Endothelial cell (in vitro differentiated cells): Measurements from ENCODE around the gene PNPO. TPM values are rescaled to one million over a fixed set of nuclear protein-coding genes. Genes with fewer than 3 reads are reported as not detected.

ENCODE experiments used
- DNase-seq: peaks from one replicate; pipeline ENCODE4 v3.0.0; 2021; ENCODE audit warnings: low spot score
- H3K27ac Mint-ChIP-seq: one replicate; pipeline ENCODE4 v1.8.0; 2021; ENCODE audit warnings: mixed read lengths, inconsistent platforms; ENCODE audit not compliant: unreplicated experiment
- H3K27me3 Mint-ChIP-seq: one replicate; pipeline ENCODE4 v1.8.0; 2021; ENCODE audit warnings: mild to moderate bottlenecking, moderate library complexity, mixed read lengths, inconsistent platforms; ENCODE audit not compliant: unreplicated experiment
- H3K36me3 Mint-ChIP-seq: one replicate; pipeline ENCODE4 v1.8.0; 2021; ENCODE audit warnings: mild to moderate bottlenecking, low read depth, mixed read lengths, inconsistent platforms; ENCODE audit not compliant: unreplicated experiment
- H3K4me1 Mint-ChIP-seq: one replicate; pipeline ENCODE4 v1.8.0; 2021; ENCODE audit warnings: mild to moderate bottlenecking, mixed read lengths, inconsistent platforms; ENCODE audit not compliant: unreplicated experiment
- H3K4me3 Mint-ChIP-seq: one replicate; pipeline ENCODE4 v1.8.0; 2021; ENCODE audit warnings: mild to moderate bottlenecking, mixed read lengths, inconsistent platforms; ENCODE audit not compliant: unreplicated experiment
- H3K9me3 Mint-ChIP-seq: one replicate; pipeline ENCODE4 v1.8.0; 2021; ENCODE audit warnings: mixed read lengths, inconsistent platforms; ENCODE audit not compliant: unreplicated experiment
- total RNA-seq: library from RNA; stranded (reverse); fragmentation: NEBNext Ultra II Directional; extraction: Animal tissue kit (Norgen Biotek cat#: 25700); gene quantifications from one replicate; pipeline ENCODE4 v1.2.1, GENCODE V29; 2021; ENCODE audit not compliant: unreplicated experiment
- TF ChIP-seq, protein P1 (sequence below): fragments of 200-600 bp; sonication (generic); IDR thresholded peaks from one replicate; pipeline ENCODE4 v1.5.0; 2021; ENCODE audit warnings: antibody characterized with exemption; ENCODE audit not compliant: unreplicated experiment

Gene PNPO
- total RNA-seq, 1 donor from 2014 or later = 16.4 TPM

DNA sequence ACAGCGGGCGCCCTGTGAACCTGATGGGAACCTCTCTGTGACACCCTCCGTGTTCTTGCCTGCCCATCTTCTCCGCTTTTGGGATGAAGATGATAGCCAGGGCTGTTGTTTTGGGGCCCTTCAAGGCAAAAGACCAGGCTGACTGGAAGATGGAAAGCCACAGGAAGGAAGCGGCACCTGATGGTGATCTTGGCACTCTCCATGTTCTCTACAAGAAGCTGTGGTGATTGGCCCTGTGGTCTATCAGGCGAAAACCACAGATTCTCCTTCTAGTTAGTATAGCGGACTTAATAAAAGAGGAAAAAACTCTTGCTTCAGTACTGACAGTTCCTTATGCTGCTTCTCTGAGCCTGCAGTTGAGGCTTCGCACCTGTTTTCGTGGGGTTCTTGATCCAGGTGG, 40.1 kb downstream of the PNPO start:
- H3K27ac Mint-ChIP-seq = no peak overlapping the region
- no peaks in the 10 kb centered on the region for H3K9me3 Mint-ChIP-seq
- H3K4me3 Mint-ChIP-seq = no peak overlapping the region
- DNase-seq = no peak
- peaks cover 37% of the 10 kb centered on the region for H3K36me3 Mint-ChIP-seq
- peaks cover 2% of the 10 kb centered on the region for H3K4me1 Mint-ChIP-seq
- TF ChIP-seq, protein P1, sequence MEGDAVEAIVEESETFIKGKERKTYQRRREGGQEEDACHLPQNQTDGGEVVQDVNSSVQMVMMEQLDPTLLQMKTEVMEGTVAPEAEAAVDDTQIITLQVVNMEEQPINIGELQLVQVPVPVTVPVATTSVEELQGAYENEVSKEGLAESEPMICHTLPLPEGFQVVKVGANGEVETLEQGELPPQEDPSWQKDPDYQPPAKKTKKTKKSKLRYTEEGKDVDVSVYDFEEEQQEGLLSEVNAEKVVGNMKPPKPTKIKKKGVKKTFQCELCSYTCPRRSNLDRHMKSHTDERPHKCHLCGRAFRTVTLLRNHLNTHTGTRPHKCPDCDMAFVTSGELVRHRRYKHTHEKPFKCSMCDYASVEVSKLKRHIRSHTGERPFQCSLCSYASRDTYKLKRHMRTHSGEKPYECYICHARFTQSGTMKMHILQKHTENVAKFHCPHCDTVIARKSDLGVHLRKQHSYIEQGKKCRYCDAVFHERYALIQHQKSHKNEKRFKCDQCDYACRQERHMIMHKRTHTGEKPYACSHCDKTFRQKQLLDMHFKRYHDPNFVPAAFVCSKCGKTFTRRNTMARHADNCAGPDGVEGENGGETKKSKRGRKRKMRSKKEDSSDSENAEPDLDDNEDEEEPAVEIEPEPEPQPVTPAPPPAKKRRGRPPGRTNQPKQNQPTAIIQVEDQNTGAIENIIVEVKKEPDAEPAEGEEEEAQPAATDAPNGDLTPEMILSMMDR = no peak
- peaks cover 8% of the 10 kb centered on the region for H3K27me3 Mint-ChIP-seq

GRCh38 chr17:47982091-47982617, 40.8 kb downstream of the PNPO start:
- peaks cover 2% of the 10 kb centered on the region for H3K4me1 Mint-ChIP-seq
- H3K4me3 Mint-ChIP-seq = no peak overlapping the region
- no peaks in the 10 kb centered on the region for H3K9me3 Mint-ChIP-seq
- peaks cover 33% of the 10 kb centered on the region for H3K36me3 Mint-ChIP-seq
- no peak for DNase-seq
- TF ChIP-seq, protein P1 = no peak
- no peak overlapping the region for H3K27ac Mint-ChIP-seq
- H3K27me3 Mint-ChIP-seq = peaks cover 5% of the 10 kb centered on the region

- Mint-ChIP-seq H3K4me3 (no peak overlapping the region), H3K4me1 (peaks cover 2% of the 10 kb centered on the region), H3K27ac (no peak overlapping the region), H3K36me3 (peaks cover 28% of the 10 kb centered on the region), H3K9me3 (no peaks in the 10 kb centered on the region), H3K27me3 (peaks cover 6% of the 10 kb centered on the region)
- no peak for DNase-seq
- TF ChIP-seq, protein P1 = no peak
These were observed 41.4 kb downstream of the PNPO start for GRCh38 chr17:47982645-47983390.

GRCh38 chr17:47983492-47984223, 42.3 kb downstream of the PNPO start:
- Mint-ChIP-seq H3K9me3 (no peaks in the 10 kb centered on the region), H3K4me3 (peak overlapping the region; percentile 7), H3K36me3 (peaks cover 28% of the 10 kb centered on the region), H3K27me3 (peaks cover 5% of the 10 kb centered on the region), H3K27ac (no peak overlapping the region), H3K4me1 (peaks cover 2% of the 10 kb centered on the region)
- DNase-seq = no peak
- TF ChIP-seq, protein P1 = no peak

DNA sequence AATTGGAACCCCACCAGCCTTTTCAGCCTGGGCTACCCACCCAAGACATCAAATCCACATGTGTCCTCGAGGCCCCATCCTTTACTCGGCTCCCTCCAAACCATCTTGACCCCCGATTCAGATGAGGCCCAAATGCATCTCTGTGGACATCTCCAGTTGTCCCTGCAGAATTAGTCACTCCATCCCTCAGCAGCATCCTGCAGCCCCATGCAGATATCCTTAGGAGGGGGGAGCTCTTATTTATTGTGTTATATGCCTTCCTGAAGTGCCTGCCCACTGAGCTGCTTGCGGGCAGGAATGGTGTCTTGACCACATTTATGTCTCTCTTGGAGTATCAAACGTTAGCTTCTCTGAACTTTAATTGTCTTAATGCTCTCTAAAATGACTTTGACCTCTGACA, 45.1 kb downstream of the PNPO start:
- Mint-ChIP-seq H3K4me3 (no peak overlapping the region), H3K9me3 (no peaks in the 10 kb centered on the region)

More for the DNA sequence above, 45.1 kb downstream of the PNPO start:
- DNase-seq = no peak
- H3K27me3 Mint-ChIP-seq = peaks cover 3% of the 10 kb centered on the region
- H3K4me1 Mint-ChIP-seq = peaks cover 9% of the 10 kb centered on the region
- H3K27ac Mint-ChIP-seq = no peak overlapping the region
- TF ChIP-seq, protein P1 = no peak
- H3K36me3 Mint-ChIP-seq = peaks cover 8% of the 10 kb centered on the region
